MM.1S (cell line): Measurements from ENCODE around the gene LRMDA.

Source experiments
- DNase-seq: peaks from one replicate; pipeline ENCODE4 v3.0.0-alpha.2; 2015
- H2AFZ ChIP-seq: fragments of 300-600 bp; sonication (generic); 2 replicates; pipeline ENCODE4 v1.6.0; 2016; ENCODE audit warnings: antibody characterized with exemption, low read length
- H3F3A ChIP-seq: fragments of 300-600 bp; sonication (generic); 2 replicates; pipeline ENCODE4 v1.6.1; 2016; ENCODE audit warnings: mild to moderate bottlenecking, antibody characterized with exemption, low read length, moderate library complexity, mixed read lengths; ENCODE audit not compliant: insufficient read depth
- H3K27ac ChIP-seq: fragments of 300-600 bp; sonication (generic); 2 replicates; pipeline ENCODE4 v1.5.1; 2016; ENCODE audit warnings: mild to moderate bottlenecking, low read length
- H3K27me3 ChIP-seq: fragments of 300-600 bp; sonication (generic); replicated peaks from 2 replicates; pipeline ENCODE4 v1.6.0; 2016; ENCODE audit warnings: low read length; ENCODE audit not compliant: insufficient read depth
- H3K36me3 ChIP-seq: fragments of 300-600 bp; sonication (generic); replicated peaks from 2 replicates; pipeline ENCODE4 v1.6.1; 2016; ENCODE audit warnings: mild to moderate bottlenecking, low read length, mixed read lengths; ENCODE audit not compliant: insufficient read depth
- H3K4me1 ChIP-seq: fragments of 300-600 bp; sonication (generic); 2 replicates; pipeline ENCODE4 v1.6.1; 2016; ENCODE audit warnings: low read length, mixed read lengths
- H3K4me2 ChIP-seq: fragments of 300-600 bp; sonication (generic); 2 replicates; pipeline ENCODE4 v1.6.0; 2016; ENCODE audit warnings: low read depth, low read length
- H3K4me3 ChIP-seq: fragments of 300-600 bp; sonication (generic); 2 replicates; pipeline ENCODE4 v1.5.1; 2016; ENCODE audit warnings: low read length, mixed read lengths
- H3K79me2 ChIP-seq: fragments of 300-600 bp; sonication (generic); 2 replicates; pipeline ENCODE4 v1.6.1; 2016; ENCODE audit warnings: mixed run types, low read length, mixed read lengths
- H3K9ac ChIP-seq: fragments of 300-600 bp; sonication (generic); 2 replicates; pipeline ENCODE4 v1.6.1; 2016; ENCODE audit warnings: low read length, mixed read lengths
- H3K9me2 ChIP-seq: fragments of 300-600 bp; sonication (generic); replicated peaks from 2 replicates; pipeline ENCODE4 v1.6.1; 2016; ENCODE audit warnings: mild to moderate bottlenecking, low read length, mixed read lengths; ENCODE audit not compliant: insufficient read depth
- H3K9me3 ChIP-seq: fragments of 300-600 bp; sonication (generic); replicated peaks from 2 replicates; pipeline ENCODE4 v1.6.1; 2016; ENCODE audit warnings: mild to moderate bottlenecking, low read length, mixed read lengths; ENCODE audit not compliant: insufficient read depth
- H4K20me1 ChIP-seq: fragments of 300-600 bp; sonication (generic); 2 replicates; pipeline ENCODE4 v1.6.1; 2016; ENCODE audit warnings: mild to moderate bottlenecking, low read length, moderate library complexity, mixed read lengths; ENCODE audit not compliant: insufficient read depth
- EZH2 ChIP-seq: fragments of 300-600 bp; sonication (generic); optimal IDR thresholded peaks from 2 replicates; pipeline ENCODE3; 2017; ENCODE audit warnings: low read depth, mild to moderate bottlenecking, antibody characterized with exemption, low read length, mixed read lengths
- EZH2phosphoT487 ChIP-seq: fragments of 300-600 bp; sonication (generic); IDR thresholded peaks from 2 replicates; pipeline ENCODE4 v1.6.1; 2018; ENCODE audit warnings: antibody characterized with exemption, low read length
- TF ChIP-seq, protein P1 (sequence below): fragments of 300-600 bp; sonication (generic); IDR thresholded peaks from 2 replicates; pipeline ENCODE4 v1.5.1; 2016; ENCODE audit warnings: antibody characterized with exemption, low read length, mixed read lengths

LRMDA gene

DNA sequence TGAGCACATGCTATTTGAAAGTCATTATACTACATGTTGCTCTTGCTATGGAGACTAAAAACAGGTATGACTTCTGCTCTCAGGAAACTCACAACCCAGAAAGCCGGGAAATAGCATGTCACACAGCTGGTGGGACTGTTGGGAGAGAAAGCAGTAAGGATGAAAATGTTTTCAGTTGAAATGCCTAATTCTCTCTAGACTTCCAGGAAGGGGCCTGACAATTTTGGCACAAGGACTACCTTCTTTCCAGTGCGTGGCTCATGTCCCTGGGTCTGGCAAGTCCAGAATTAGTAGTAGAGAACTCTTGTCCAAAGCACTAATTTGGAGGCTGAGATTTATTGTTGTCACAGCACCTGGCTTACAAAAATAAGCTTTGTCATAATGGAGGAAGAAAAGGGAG lies 567.6 kb downstream of the LRMDA start:
- no peak for DNase-seq
- no peaks in the 10 kb centered on the region for H3K9me2 ChIP-seq
- no peak overlapping the region for H2AFZ ChIP-seq
- H3K4me1 ChIP-seq: no peaks in the 10 kb centered on the region
- TF ChIP-seq EZH2phosphoT487 (no peak), EZH2 (no peak)
- TF ChIP-seq, protein P1, sequence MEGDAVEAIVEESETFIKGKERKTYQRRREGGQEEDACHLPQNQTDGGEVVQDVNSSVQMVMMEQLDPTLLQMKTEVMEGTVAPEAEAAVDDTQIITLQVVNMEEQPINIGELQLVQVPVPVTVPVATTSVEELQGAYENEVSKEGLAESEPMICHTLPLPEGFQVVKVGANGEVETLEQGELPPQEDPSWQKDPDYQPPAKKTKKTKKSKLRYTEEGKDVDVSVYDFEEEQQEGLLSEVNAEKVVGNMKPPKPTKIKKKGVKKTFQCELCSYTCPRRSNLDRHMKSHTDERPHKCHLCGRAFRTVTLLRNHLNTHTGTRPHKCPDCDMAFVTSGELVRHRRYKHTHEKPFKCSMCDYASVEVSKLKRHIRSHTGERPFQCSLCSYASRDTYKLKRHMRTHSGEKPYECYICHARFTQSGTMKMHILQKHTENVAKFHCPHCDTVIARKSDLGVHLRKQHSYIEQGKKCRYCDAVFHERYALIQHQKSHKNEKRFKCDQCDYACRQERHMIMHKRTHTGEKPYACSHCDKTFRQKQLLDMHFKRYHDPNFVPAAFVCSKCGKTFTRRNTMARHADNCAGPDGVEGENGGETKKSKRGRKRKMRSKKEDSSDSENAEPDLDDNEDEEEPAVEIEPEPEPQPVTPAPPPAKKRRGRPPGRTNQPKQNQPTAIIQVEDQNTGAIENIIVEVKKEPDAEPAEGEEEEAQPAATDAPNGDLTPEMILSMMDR: no peak
- H3K4me3 ChIP-seq: no peak overlapping the region
- H3K4me2 ChIP-seq: no peak overlapping the region
- no peaks in the 10 kb centered on the region for H3K9me3 ChIP-seq
- H3K27me3 ChIP-seq: no peaks in the 10 kb centered on the region
- H3F3A ChIP-seq: no peaks in the 10 kb centered on the region
- no peaks in the 10 kb centered on the region for H4K20me1 ChIP-seq
- H3K36me3 ChIP-seq: no peaks in the 10 kb centered on the region
- H3K79me2 ChIP-seq: no peaks in the 10 kb centered on the region
- no peak overlapping the region for H3K9ac ChIP-seq
- H3K27ac ChIP-seq: no peak overlapping the region

DNA sequence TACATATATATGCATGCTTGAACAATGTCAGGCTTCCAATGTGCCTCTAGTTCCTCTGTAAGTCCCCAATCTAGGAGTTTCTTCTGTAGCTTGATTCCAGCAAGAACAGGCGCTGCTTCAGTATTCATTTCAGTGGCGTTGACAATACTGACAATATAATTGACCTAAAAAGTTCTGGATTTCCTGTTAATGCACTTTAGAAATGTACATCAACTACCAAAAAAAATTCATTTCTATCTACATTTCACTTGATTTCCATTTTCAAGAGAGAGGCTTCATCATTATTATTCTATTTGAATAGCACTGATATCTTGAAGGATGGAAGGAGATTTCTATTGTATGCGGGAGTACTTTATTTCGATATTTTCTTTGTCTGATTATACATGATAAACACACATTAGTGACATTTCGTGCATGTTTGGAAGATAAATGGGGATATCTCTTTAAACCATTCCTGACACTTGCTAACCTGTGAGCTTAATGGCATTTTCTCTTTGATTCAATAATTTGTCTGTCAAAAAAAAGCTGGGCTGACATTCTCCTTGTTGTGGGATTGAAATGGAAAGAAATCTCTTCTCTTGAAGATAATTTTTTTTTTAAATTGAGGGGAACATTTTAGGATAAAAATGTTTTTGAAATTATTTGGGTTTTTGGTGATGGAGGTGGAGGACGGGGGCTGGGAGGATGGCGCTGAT lies 568.2 kb downstream of the LRMDA start:
- Histone ChIP-seq H3K79me2 (no peaks in the 10 kb centered on the region), H3K9me3 (no peaks in the 10 kb centered on the region), H3K9ac (no peak overlapping the region), H3K27me3 (no peaks in the 10 kb centered on the region), H3K4me2 (no peak overlapping the region), H3K36me3 (no peaks in the 10 kb centered on the region), H4K20me1 (no peaks in the 10 kb centered on the region), H3K27ac (no peak overlapping the region), H3F3A (no peaks in the 10 kb centered on the region), H3K4me1 (no peaks in the 10 kb centered on the region), H2AFZ (no peak overlapping the region), H3K4me3 (no peak overlapping the region), H3K9me2 (no peaks in the 10 kb centered on the region)
- no peak for DNase-seq
- TF ChIP-seq EZH2phosphoT487 (no peak), EZH2 (no peak)
- TF ChIP-seq, protein P1: no peak

GRCh38 chr10:76000550-76000949 lies 569.1 kb downstream of the LRMDA start:
- Histone ChIP-seq H3K27me3 (no peaks in the 10 kb centered on the region), H3K9me3 (no peaks in the 10 kb centered on the region), H3K27ac (no peak overlapping the region), H3K4me2 (no peak overlapping the region), H3K36me3 (no peaks in the 10 kb centered on the region), H3K9ac (no peak overlapping the region), H3K4me1 (no peaks in the 10 kb centered on the region), H3K79me2 (no peaks in the 10 kb centered on the region), H4K20me1 (no peaks in the 10 kb centered on the region), H2AFZ (no peak overlapping the region), H3F3A (no peaks in the 10 kb centered on the region), H3K4me3 (no peak overlapping the region), H3K9me2 (no peaks in the 10 kb centered on the region)
- no peak for TF ChIP-seq EZH2
- no peak for TF ChIP-seq EZH2phosphoT487
- TF ChIP-seq, protein P1: no peak
- DNase-seq: no peak
